ENCODE measurements around the gene RALGAPA1.

- no peak for TF ChIP-seq CTCF (IDR thresholded peaks at IDR 0.05)
- no peak for TF ChIP-seq EZH2 (IDR thresholded peaks at IDR 0.05; ENCODE audit: borderline replicate concordance, insufficient read depth, low read depth, low read length, poor library complexity, severe bottlenecking)
Observed at GRCh38 chr14:35499180-35499579, 309.9 kb downstream of the RALGAPA1 start.
